ENCODE data around the gene ARHGEF7.
"Not testable (repeated sequence)": the region's sequence is repeated elsewhere in the genome, so short reads cannot be mapped to it uniquely, and the experiment has no call there.

The ARHGEF7 gene

DNA sequence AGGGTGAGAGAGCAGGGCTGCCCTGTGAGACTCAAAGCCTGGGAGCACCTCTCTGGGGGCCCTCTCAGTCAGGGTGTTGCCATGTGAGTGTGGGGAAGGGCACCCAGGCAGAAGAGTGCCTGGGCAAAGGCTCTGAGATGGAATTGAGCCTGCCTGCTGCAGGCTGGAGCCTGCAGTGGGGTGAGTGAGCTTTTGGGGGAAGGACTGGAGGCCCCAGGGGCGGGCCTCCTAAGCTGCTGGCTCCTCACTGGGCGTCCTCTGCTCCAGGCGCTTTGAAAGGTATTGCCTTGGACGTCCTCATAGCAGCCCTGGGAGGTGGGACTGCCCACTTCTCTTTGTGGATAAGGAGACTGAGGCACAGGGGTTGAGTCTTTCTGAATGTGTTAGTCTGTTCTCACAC is 60.3 kb downstream of the ARHGEF7 start:
- no peak for DNase-seq

GRCh38 chr13:111175935-111176334 is 60.8 kb downstream of the ARHGEF7 start:
- DNase-seq = no peak

DNA sequence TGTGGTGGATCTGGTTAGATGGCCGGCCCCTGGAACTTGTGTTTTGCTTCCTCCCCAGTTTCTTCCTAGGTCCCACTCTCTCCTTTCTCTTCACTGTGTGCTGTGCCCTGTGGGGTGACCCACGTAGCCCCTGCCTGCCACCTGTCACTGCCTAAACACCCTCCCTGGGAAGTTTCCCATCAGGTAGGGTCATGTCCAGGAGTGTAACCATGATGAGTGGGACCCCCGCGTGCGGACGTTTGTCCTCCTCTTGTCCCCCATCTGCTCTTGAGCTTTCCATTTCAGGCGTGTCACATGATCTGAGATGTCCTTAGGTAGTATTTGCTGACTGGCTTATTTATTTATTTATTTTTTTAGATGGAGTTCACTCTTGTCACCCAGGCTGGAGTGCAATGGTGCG is 61.3 kb downstream of the ARHGEF7 start:
- no peak for DNase-seq

- no peak for DNase-seq
Observed at GRCh38 chr13:111177081-111177711, 62.1 kb downstream of the ARHGEF7 start.

DNA sequence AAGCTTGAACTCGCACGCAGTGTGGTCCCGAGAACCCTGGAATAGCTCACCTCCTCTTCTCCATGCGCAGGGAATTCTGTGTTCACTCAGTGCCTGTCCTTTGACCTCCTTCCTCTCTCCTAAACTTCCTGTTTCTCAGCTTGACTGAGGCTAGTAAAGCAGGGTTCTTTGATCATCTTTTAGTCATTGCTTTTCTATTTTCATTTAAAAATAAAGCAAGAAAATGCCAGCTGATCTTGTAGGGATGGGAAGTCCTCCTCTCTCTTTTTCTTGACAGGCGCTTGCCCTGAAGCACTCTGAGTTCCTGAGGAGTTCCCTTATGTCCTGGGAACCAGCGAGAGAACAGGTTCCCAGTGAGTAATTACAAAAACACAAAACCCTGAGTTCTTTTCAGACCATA is 62.8 kb downstream of the ARHGEF7 start:
- no peak for DNase-seq

DNA sequence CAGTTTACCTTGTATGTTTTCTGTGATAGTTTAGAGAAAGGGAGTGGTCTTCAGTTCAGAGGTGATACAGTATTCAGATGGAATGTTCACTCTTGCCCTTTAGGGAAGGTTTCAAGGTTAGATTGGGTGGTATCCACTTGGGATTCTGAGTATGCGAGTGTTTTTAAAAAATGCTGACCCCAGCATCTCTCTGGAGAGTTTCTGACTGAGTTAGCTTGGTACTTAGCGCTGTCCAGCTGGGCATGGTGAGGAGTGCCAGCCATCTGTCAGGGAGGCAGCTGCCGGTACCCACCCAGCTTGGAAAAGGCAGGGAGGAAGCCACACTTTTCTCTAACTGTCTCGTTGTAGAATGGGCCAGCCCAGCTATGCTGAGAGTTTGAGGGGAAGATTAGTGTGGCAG is 63.3 kb downstream of the ARHGEF7 start:
- DNase-seq = no peak

DNA sequence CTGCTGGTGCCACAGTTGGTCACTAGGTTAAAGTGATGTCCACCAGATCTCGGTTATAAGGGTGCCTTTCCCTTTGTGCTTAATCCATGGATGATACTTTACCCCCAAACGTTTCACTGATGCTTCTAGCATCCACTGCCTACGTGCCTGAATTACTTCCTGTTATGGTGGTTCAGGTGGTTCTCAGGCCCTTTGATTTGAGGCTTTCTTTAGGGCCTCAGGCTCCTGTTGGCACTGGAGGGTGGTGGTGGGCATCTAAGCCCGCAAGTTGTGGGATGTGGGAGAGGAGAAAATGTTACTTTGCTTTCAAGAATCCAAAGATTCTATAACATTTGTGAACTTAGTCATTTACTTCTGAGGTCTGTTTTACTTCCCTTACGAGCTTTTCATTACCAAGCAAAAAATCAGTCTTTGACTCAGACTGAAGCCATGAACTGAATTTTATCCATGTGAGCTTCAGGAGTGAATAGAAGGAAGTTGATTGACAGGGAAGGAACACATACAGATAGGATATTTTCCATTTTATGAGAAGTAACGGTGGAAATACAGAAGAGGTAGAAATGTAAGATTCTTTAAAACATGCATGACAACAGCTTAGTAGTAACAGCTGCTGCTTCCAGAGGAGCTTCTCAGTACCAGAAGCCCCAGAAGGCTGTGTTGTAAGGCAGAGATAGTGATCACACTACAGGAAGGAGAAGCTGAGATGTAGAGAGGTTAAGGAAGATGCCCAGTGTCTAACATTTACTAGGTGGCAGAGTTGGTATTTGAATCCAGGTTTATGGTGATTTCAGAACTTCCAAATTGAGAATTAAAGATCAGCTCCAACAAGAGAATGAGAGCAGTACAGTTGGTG is 65.0 kb downstream of the ARHGEF7 start:
- no peak for DNase-seq

DNA sequence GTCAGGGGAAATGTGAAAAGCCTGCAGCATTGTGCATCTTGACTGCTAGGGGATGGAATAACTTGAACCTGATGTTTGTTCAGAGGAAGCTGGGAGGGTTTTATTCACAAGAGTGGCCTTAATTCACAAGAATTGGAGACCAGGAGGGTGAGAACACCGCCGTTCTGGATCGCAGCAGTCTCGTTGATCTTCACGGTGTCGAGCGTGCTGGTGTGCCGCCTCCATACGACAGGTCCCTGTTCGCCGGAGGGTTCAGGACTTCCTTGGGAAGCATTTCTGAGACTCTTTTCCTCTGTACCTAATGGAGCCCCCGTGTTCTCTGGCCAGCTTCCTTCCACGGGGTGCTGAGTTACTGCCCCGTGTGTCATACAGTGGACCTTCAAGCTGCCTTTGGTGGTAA is 66.9 kb downstream of the ARHGEF7 start:
- no peak for DNase-seq

DNA sequence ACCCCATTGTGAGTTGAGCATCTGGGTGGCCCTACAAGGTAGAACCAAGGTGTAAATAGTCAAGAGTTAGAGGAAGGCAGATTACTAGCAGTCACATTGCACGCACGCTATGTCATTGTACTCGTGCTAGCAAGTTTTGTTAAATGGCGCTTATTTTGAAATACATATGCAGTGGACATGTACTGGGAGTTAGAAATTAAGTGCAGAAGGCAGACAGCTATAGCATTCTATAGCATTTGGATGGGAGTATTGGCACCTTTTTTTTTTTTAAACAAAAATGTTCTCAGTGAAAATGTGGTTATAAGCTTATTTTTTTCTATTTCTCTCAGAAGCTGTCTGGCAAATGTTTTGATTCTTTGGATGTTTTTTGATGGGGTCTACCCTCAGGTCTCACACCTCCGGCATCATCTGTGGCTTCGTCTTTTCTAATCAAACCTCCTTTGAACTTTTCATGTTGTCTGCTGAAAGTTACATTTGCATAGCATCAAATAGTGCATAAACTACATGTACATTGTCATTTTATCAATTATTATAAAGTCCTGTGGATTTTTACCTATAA is 68.1 kb downstream of the ARHGEF7 start:
- DNase-seq = no peak

DNA sequence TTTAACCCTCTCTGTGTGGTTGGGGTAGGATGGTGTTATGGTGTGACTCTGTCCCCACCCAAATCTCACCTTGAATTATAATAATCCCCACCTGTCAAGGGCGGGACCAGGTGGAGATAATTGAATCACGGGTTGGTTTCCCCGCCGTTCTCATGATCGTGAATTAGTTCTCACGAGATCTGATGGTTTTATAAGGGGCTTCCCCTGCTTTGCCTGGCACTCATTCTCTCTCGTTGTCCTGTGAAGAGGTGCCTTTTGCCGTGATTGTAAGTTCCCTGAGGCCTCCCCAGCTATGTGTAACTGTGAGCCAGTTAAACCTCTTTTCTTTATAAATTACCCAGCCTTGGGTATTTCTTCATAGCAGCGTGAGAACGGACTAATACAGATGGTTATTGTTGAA is 68.8 kb downstream of the ARHGEF7 start:
- DNase-seq = no peak

DNA sequence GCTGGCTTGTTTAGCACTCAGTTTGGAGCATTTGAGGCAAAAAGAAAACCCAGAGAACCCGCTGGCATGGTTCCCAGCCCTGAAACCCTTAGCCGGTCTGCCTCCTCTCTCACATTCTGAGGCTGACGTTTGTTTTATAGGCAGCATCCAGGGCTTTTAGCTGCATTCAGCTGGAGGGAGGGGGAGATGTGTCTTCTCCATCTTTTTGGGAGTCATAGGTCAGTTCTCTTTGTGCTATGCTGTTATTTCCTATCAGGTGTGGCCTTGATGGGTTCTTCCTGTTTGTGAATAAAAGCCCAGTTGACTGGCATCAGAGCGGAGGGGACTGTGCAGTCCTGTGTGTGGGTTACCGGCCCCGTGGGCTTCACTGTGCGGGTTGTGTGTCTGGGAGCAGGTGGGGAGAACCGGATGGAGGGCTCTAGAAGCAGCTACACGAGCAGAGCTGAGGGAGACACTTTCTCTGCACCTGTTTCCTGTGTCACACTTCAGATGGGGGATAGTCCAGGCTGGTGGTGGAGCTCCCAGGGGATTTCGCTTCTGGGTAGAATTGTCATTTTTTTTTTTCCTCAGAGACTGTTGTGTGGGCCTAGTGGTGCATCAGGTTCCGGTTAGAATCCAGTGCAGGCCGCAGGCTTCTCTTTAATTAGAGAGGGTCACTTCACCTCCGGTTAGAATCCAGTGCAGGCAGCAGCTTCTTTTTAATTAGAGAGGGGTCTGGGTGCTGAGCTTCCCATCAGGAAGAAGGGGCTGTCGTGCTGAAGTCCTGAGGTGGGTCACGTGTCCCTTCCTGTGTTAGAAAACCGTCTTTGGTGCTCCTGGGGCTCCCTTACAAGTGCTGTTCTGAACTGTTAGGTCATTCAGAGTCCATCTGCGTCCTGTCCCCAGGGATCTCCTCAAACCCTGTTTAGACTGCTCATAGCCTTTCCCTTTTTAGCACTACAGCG is 69.6 kb downstream of the ARHGEF7 start:
- DNase-seq = peak; percentile 36

DNA sequence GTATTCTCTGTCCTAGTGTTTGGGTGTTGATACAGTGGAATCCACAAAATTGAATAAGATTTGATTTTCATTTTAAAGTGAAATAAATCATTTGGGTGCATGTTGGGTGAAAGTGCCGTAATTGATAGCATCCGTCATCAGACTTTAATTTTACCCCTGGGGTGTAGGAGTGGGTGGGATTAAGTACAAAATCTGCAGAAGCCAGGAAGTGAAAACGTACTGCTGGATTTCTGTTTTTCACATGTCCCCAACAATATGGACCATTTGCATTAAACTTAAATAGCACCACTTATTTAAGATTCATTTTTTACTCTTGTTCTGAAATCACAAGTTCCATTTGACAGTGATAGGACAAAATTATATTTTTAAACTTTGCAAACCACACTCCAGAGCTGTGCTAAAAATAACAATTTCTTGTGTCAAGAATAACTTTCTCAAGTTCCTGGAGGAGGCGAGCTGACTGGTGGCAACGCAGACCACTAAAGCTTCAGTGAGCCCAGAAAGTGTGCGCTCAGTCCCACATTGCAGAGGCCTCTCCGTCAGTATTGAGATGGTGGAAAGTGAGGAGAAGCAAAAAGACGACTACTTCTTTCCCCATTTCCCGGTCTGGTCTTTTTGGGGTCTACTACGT is 71.3 kb downstream of the ARHGEF7 start:
- no peak for DNase-seq

DNA sequence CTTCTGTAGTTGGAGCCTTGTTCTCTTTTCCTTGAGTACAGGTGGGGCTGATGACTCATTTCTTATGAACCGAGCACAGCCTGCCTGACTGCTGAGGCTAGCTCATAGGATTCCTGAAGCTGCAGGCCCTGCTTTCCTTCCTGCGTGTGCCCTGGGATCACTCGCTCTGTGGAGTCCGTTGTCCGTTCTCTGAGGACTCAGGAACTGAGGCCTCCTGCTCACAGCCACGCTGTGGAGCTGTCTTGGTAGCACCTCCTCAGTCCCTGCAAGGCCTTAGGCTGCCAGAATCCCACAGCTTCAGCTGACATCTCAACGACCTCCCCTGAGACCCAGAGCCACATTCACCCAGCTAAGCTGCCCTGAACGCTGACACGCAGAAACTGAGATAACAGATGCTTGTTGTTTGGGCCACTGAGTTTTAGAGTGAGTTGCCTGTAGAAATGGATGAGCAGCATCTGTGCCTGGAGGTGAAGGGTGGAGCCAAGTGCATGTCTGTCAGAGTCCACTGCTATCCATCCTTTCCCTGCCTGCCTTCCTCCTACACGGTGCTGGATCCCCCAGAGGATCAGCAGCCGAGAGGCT is 72.9 kb downstream of the ARHGEF7 start:
- no peak for DNase-seq

DNA sequence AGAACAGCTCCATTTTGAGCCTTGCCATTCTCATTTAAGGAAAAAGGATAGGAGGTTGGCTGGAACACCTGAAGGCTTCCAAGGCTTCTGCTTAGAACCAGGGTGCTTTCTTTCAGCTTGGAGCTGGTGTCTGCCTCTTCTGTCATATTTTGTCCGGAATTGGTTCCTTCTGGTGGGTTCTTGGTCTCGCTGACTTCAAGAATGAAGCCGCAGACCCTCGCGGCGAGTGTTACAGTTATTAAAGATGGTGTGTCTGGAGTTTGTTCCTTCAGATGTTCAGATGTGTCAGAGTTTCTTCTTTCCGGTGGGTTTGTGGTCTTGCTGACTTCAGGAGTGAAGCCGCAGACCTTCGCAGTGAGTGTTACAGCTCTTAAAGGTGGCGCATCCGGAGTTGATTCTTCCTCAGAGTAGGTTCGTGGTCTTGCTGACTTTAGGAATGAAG is 74.0 kb downstream of the ARHGEF7 start:
- DNase-seq = peak; percentile 82

- DNase-seq = not testable (repeated sequence)
Observed at GRCh38 chr13:111189516-111189915, 74.4 kb downstream of the ARHGEF7 start.

DNA sequence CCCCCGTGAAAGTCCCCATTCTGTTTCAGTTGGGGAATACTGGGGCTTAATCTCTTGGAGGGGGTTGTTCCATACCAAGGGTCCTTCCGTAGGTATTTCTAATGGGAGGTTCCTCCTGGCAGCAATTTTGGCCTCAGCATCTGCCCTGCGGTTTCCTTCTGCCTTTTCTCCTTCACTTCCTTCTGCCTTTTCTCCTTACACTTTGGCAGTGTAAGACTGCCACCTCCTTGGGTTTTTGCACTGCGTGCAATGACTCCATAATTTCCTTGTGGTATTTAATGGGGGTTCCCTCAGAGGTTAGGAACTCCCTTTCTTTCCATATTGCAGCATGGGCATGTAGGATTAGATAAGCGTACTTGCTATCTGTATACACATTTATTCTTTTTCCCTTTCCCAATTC is 78.1 kb downstream of the ARHGEF7 start:
- not testable (repeated sequence) for DNase-seq

DNA sequence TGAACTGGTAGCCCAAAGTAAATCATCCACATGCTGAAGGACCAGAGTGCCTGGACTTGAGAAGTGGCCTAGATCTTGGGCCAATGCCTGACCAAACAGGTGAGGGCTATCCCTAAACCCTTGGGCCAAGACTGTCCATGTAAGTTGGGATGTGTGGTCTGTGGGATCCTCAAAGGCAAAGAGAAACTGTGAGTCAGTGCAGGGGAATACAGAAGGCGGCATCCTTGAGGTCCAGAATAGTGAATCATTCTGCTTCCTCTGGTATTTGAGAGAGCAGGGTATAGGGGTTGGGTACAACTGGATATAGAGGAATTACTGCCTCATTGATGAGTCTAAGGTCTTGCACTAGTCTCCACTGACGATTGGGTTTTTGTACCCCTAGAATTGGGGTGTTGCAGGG is 79.5 kb downstream of the ARHGEF7 start:
- not testable (repeated sequence) for DNase-seq

DNA sequence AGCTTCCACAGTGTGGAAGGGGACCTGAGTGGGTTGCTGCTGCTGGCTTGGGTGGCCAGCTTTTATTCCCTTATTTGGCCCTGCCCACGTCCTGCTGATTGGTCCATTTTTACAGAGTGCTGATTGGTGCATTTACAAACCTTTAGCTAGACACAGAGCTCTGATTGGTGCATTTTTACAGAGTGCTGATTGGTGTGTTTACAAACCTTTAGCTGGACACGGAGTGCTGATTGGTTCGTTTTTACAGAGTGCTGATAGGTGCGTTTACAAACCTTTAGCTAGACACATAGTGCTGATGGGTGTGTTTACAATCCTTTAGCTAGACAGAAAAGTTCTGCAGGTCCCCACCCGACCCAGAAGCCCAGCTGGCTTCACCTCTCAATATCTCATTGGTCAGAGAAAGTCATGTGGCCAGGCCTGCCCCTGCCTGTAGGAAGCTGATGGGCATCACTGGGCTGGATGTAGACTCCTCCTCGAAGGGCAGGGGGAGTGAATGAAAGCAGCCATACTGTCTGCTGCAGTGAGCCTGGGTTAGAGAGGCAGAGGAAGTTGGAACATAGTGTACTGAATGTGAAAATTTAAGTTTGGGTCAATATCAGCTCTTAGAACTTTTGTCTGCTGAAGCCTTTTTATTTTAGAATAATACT is 83.7 kb downstream of the ARHGEF7 start:
- DNase-seq = not testable (repeated sequence)

GRCh38 chr13:111201304-111201940 is 86.3 kb downstream of the ARHGEF7 start:
- no peak for DNase-seq

- DNase-seq = no peak
Observed at GRCh38 chr13:111202156-111202621, 87.1 kb downstream of the ARHGEF7 start.

- peak; percentile 62 for DNase-seq
Observed at GRCh38 chr13:111202745-111203144, 87.6 kb downstream of the ARHGEF7 start.

Measured in activated CD4-positive, alpha-beta T cell treated with anti-CD3 and anti-CD28 coated beads, Interleukin-2, amount 50 U/mL, for 16 hours (primary cell).